Breast epithelium (tissue), 3 donors: Measurements from ENCODE around the gene CXCL10.

ENCODE experiments used
- CTCF ChIP-seq, 3 donors: fragments of 450-650 bp; IDR thresholded peaks; one replicate each; pipeline ENCODE4 v1.5.1; 2016 to 2017; ENCODE audit warnings: antibody characterized with exemption in 3 of 3, mild to moderate bottlenecking in 3 of 3, moderate library complexity in 3 of 3
- POLR2A ChIP-seq: fragments of 450-650 bp; IDR thresholded peaks from one replicate; pipeline ENCODE4 v1.6.1; 2016; ENCODE audit warnings: antibody characterized with exemption, mild to moderate bottlenecking, moderate library complexity

DNA sequence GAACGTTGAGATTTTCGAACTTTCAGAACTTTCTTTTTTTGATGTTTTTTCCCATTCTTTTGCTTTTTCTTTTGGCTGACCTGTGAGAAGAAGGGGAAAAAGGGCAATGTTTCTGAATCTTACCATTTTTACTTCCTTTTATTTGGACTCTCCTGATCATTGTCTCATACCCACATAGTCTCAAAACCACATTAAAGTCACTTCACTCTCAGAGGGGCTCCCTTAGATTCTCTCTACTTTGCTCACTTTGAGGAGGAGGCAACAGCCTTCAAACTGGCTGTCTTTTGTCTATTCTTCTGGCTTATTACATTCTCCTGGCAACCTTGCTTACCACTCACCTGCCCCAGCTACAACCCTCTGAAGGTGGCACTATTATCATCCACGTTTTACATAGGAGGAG is 19.7 kb downstream of the CXCL10 start:
- TF ChIP-seq CTCF (IDR thresholded peaks at IDR 0.05): no peak
- TF ChIP-seq POLR2A: no peak
